LNCAP (cell line): ENCODE data around the gene YLPM1.

ENCODE experiments used
- CTCF ChIP-seq: fragments of 450-650 bp; IDR thresholded peaks from 2 replicates; pipeline ENCODE4 v1.5.1; 2017; ENCODE audit warnings: mild to moderate bottlenecking

Gene YLPM1

GRCh38 chr14:74794947-74795346 is 31.8 kb downstream of the YLPM1 start:
- TF ChIP-seq CTCF: no peak

GRCh38 chr14:74799765-74800164 is 36.6 kb downstream of the YLPM1 start:
- no peak for TF ChIP-seq CTCF

GRCh38 chr14:74800780-74801179 is 37.7 kb downstream of the YLPM1 start:
- no peak for TF ChIP-seq CTCF

GRCh38 chr14:74801396-74801795 is 38.3 kb downstream of the YLPM1 start:
- TF ChIP-seq CTCF: no peak

- peak; percentile 81 for TF ChIP-seq CTCF
These were observed 41.2 kb downstream of the YLPM1 start for GRCh38 chr14:74804219-74804825.

- no peak for TF ChIP-seq CTCF
These were observed 44.9 kb downstream of the YLPM1 start for GRCh38 chr14:74807853-74808545.

- no peak for TF ChIP-seq CTCF
These were observed 53.0 kb downstream of the YLPM1 start for GRCh38 chr14:74816124-74816523.
